Amniotic stem cell (primary cell): ENCODE measurements around the gene KIF5B.

ENCODE experiments used
- DNase-seq: peaks from one replicate; lab custom pipeline; 2025; lab: John Stamatoyannopoulos, UW

The KIF5B gene

GRCh38 chr10:31961277-31962074 lies 94.7 kb downstream of the KIF5B start:
- peak; percentile 78 for DNase-seq

- DNase-seq = no peak
Measured at GRCh38 chr10:31959461-31960173, 96.6 kb downstream of the KIF5B start.
